ENCODE measurements around the gene CCDC138.

CCDC138 gene

GRCh38 chr2:108868911-108869310 is 82.3 kb downstream of the CCDC138 start:
- no peak overlapping the region for H3K4me3 ChIP-seq (ENCODE audit: low read length)
- TF ChIP-seq CTCF (IDR thresholded peaks at IDR 0.05; ENCODE audit: insufficient read depth, low read depth, low read length, missing control alignments) = no peak

GRCh38 chr2:108869542-108869941 is 83.0 kb downstream of the CCDC138 start:
- peak; percentile 74 for DNase-seq (ENCODE audit: low read depth)
- H3K4me3 ChIP-seq (ENCODE audit: low read length) = no peak overlapping the region
- TF ChIP-seq CTCF (IDR thresholded peaks at IDR 0.05; ENCODE audit: insufficient read depth, low read depth, low read length, missing control alignments) = no peak

More at GRCh38 chr2:108868911-108869310, 82.3 kb downstream of the CCDC138 start:
- DNase-seq (ENCODE audit: low read depth) = no peak

- H3K4me3 ChIP-seq (ENCODE audit: low read length) = no peak overlapping the region
- no peak for DNase-seq (ENCODE audit: low read depth)
- no peak for TF ChIP-seq CTCF (IDR thresholded peaks at IDR 0.05; ENCODE audit: insufficient read depth, low read depth, low read length, missing control alignments)
Measured at GRCh38 chr2:108870069-108870644, 83.6 kb downstream of the CCDC138 start.

- H3K4me3 ChIP-seq (ENCODE audit: low read length) = no peak overlapping the region
- no peak for DNase-seq (ENCODE audit: low read depth)
- no peak for TF ChIP-seq CTCF (IDR thresholded peaks at IDR 0.05; ENCODE audit: insufficient read depth, low read depth, low read length, missing control alignments)
Measured at GRCh38 chr2:108877506-108877905, 90.9 kb downstream of the CCDC138 start.

- TF ChIP-seq CTCF (IDR thresholded peaks at IDR 0.05; ENCODE audit: insufficient read depth, low read depth, low read length, missing control alignments) = no peak
- H3K4me3 ChIP-seq (ENCODE audit: low read length) = no peak overlapping the region
- DNase-seq (ENCODE audit: low read depth) = no peak
Measured at GRCh38 chr2:108878276-108878675, 91.7 kb downstream of the CCDC138 start.

GRCh38 chr2:108884619-108885018 is 98.0 kb downstream of the CCDC138 start:
- H3K4me3 ChIP-seq (ENCODE audit: low read length) = no peak overlapping the region
- peak; percentile 18 for DNase-seq (ENCODE audit: low read depth)
- no peak for TF ChIP-seq CTCF (IDR thresholded peaks at IDR 0.05; ENCODE audit: insufficient read depth, low read depth, low read length, missing control alignments)

- H3K4me3 ChIP-seq (ENCODE audit: low read length) = no peak overlapping the region
- TF ChIP-seq CTCF (IDR thresholded peaks at IDR 0.05; ENCODE audit: insufficient read depth, low read depth, low read length, missing control alignments) = no peak
- no peak for DNase-seq (ENCODE audit: low read depth)
Measured at GRCh38 chr2:108889907-108890306, 103.3 kb downstream of the CCDC138 start.

All from epithelial cell of esophagus (primary cell).